ENCODE data around the gene LRWD1. TPM values are rescaled to one million over a fixed set of nuclear protein-coding genes. Genes with fewer than 3 reads are reported as not detected.
A peak's percentile ranks its signal among the peaks of the same experiment; 100 is the strongest.

LRWD1 gene
- total RNA-seq, 2 experiments from 2014 or later, result 39.1 to 68.2 TPM

GRCh38 chr7:102431617-102432298 is 33.0 kb upstream of the LRWD1 start:
- peaks cover 44% of the 10 kb centered on the region for H3K36me3 ChIP-seq (ENCODE audit: insufficient read depth, low read length)
- H2AFZ ChIP-seq (ENCODE audit: low read length), result no peak overlapping the region; the same call in 1 of the 2 replicates
- H3K27ac ChIP-seq (ENCODE audit: low read depth, low read length, poor library complexity, severe bottlenecking), result peak overlapping the region; percentile 94
- TF ChIP-seq EZH2phosphoT487 (IDR thresholded peaks at IDR 0.05; ENCODE audit: borderline replicate concordance, low read depth, low read length) (no peak), CTCF (conservative IDR thresholded peaks at IDR 0.05; ENCODE audit: low read length) (no peak)
- no peaks in the 10 kb centered on the region for H4K20me1 ChIP-seq (ENCODE audit: insufficient read depth, low read length)
- peak overlapping the region; percentile 80 for H3K4me3 ChIP-seq (ENCODE audit: low read depth, low read length, poor library complexity, severe bottlenecking)
- H3K4me1 ChIP-seq (ENCODE audit: insufficient read depth, low read length, poor library complexity, severe bottlenecking), result peaks cover 82% of the 10 kb centered on the region
- no peaks in the 10 kb centered on the region for H3K9me2 ChIP-seq (ENCODE audit: insufficient read depth, low read length)
- ChIA-PET POLR2A (interaction anchor here (0.9 to 6.2 kb wide), 2 partner anchors 12 to 27 kb away, joined by 5 to 66 read pairs; no protein-coding TSS in a partner anchor), CTCF (ENCODE audit: unreplicated experiment) (interaction anchor here (1.2 kb wide), 1 partner anchor 13 kb away, joined by 4 read pairs; no protein-coding TSS in a partner anchor)
- peak overlapping the region; percentile 75 for H3K4me2 ChIP-seq (ENCODE audit: low read length)
- intact Hi-C loops (cut with micrococcal nuclease; ENCODE audit: unreplicated experiment), result loop anchor here (5.0 kb wide), 1 partner anchor 574 kb away; no protein-coding TSS in a partner anchor
- peaks cover 45% of the 10 kb centered on the region for H3K79me2 ChIP-seq (ENCODE audit: insufficient read depth, low read depth, low read length)
- peak; percentile 84 for DNase-seq (ENCODE audit: low spot score)
- H3K9me3 ChIP-seq (ENCODE audit: low read length), result no peaks in the 10 kb centered on the region
- TSS peak; percentile 66 for BruUV-seq (replicated peaks)

GRCh38 chr7:102432442-102433218 is 32.2 kb upstream of the LRWD1 start:
- peaks cover 51% of the 10 kb centered on the region for H3K79me2 ChIP-seq (ENCODE audit: insufficient read depth, low read depth, low read length)
- H3K9me3 ChIP-seq (ENCODE audit: low read length), result no peaks in the 10 kb centered on the region
- DNase-seq (ENCODE audit: low spot score), result peak; percentile 59
- TF ChIP-seq EZH2phosphoT487 (IDR thresholded peaks at IDR 0.05; ENCODE audit: borderline replicate concordance, low read depth, low read length), result no peak
- TF ChIP-seq CTCF (conservative IDR thresholded peaks at IDR 0.05; ENCODE audit: low read length), result no peak
- peaks cover 44% of the 10 kb centered on the region for H3K36me3 ChIP-seq (ENCODE audit: insufficient read depth, low read length)
- ChIA-PET CTCF (ENCODE audit: unreplicated experiment) (interaction anchor here (0.5 to 1.2 kb wide), 2 partner anchors 9 to 12 kb away, joined by 3 to 4 read pairs; no protein-coding TSS in a partner anchor), POLR2A (interaction anchor here (0.7 to 6.2 kb wide), 3 partner anchors 11 to 33 kb away, joined by 5 to 66 read pairs (median 6); no protein-coding TSS in a partner anchor)
- peak overlapping the region; percentile 94 for H3K27ac ChIP-seq (ENCODE audit: low read depth, low read length, poor library complexity, severe bottlenecking)
- no peak overlapping the region; the same call in 1 of the 2 replicates for H2AFZ ChIP-seq (ENCODE audit: low read length)
- H3K4me3 ChIP-seq (ENCODE audit: low read depth, low read length, poor library complexity, severe bottlenecking), result peak overlapping the region; percentile 80
- H4K20me1 ChIP-seq (ENCODE audit: insufficient read depth, low read length), result no peaks in the 10 kb centered on the region
- BruUV-seq (replicated peaks), result no TSS peak
- peak overlapping the region; percentile 75 for H3K4me2 ChIP-seq (ENCODE audit: low read length)
- intact Hi-C loops (cut with micrococcal nuclease; ENCODE audit: unreplicated experiment), result loop anchor here (1.0 to 5.0 kb wide), 2 partner anchors 9 to 575 kb away; no protein-coding TSS in a partner anchor
- H3K9me2 ChIP-seq (ENCODE audit: insufficient read depth, low read length), result no peaks in the 10 kb centered on the region
- H3K4me1 ChIP-seq (ENCODE audit: insufficient read depth, low read length, poor library complexity, severe bottlenecking), result peaks cover 73% of the 10 kb centered on the region
